ENCODE data around the gene IQGAP3. TPM values are rescaled to one million over a fixed set of nuclear protein-coding genes. Genes with fewer than 3 reads are reported as not detected.

IQGAP3 gene
- total and polyA plus RNA-seq, 2 experiments from 2014 or later: 11.9 to 31.8 TPM

DNA sequence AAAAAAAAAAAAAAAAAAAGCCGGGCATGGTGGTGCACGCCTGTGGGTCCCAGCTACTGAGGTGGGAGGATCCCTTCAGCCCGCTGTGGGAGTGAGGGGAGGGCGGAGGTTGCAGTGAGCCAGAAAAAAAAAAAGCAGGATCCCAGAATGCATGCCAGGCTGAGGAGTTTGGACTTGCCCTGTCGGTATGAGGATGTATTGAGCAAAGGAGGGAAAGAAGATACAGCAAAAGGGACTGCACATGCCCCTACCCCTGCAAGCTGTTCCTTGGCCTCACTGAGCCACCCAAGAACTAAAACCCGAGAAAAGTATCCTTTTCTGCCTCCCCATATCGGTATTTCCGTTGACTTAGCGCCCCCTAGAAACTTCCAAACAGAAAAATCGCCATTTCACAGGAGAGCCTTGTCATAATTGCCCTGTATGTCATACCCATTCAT lies 30.2 kb upstream of the IQGAP3 start:
- H2AFZ ChIP-seq: no peak overlapping the region
- H3K27ac ChIP-seq (ENCODE audit: low read depth): no peak overlapping the region
- Mint-ChIP-seq H3K36me3 (ENCODE audit: low read depth) (peaks cover 20% of the 10 kb centered on the region), H3K4me1 (peaks cover 10% of the 10 kb centered on the region; the same call in 2 of the 3 replicates), H3K9me3 (no peaks in the 10 kb centered on the region), H3K27me3 (ENCODE audit: insufficient read depth, low read depth, poor library complexity) (peaks cover 9% of the 10 kb centered on the region), H3K4me3 (peak overlapping the region; percentile 50), H3K27ac (peak overlapping the region; percentile 51; the same call in 1 of the 2 replicates)
- peaks cover 4% of the 10 kb centered on the region; the same call in 1 of the 2 replicates for H4K20me1 ChIP-seq (replicated peaks; ENCODE audit: insufficient read depth)
- H3F3A ChIP-seq (replicated peaks; ENCODE audit: low read depth): peaks cover 36% of the 10 kb centered on the region
- no peak overlapping the region for H3K4me2 ChIP-seq
- no peaks in the 10 kb centered on the region; the same call in 1 of the 2 replicates for H3K4me1 ChIP-seq (ENCODE audit: insufficient read depth)
- H3K79me2 ChIP-seq (replicated peaks; ENCODE audit: insufficient read depth): peaks cover 27% of the 10 kb centered on the region
- no peaks in the 10 kb centered on the region for H3K9me2 ChIP-seq (ENCODE audit: insufficient read depth)
- peak; percentile 57 for ATAC-seq
- DNase-seq (ENCODE audit: low spot score): peak; percentile 77
- no peaks in the 10 kb centered on the region for H3K27me3 ChIP-seq (ENCODE audit: insufficient read depth)
- peaks cover 16% of the 10 kb centered on the region for H3K36me3 ChIP-seq (ENCODE audit: insufficient read depth)
- no peak overlapping the region for H3K4me3 ChIP-seq
- TF ChIP-seq, protein P1, sequence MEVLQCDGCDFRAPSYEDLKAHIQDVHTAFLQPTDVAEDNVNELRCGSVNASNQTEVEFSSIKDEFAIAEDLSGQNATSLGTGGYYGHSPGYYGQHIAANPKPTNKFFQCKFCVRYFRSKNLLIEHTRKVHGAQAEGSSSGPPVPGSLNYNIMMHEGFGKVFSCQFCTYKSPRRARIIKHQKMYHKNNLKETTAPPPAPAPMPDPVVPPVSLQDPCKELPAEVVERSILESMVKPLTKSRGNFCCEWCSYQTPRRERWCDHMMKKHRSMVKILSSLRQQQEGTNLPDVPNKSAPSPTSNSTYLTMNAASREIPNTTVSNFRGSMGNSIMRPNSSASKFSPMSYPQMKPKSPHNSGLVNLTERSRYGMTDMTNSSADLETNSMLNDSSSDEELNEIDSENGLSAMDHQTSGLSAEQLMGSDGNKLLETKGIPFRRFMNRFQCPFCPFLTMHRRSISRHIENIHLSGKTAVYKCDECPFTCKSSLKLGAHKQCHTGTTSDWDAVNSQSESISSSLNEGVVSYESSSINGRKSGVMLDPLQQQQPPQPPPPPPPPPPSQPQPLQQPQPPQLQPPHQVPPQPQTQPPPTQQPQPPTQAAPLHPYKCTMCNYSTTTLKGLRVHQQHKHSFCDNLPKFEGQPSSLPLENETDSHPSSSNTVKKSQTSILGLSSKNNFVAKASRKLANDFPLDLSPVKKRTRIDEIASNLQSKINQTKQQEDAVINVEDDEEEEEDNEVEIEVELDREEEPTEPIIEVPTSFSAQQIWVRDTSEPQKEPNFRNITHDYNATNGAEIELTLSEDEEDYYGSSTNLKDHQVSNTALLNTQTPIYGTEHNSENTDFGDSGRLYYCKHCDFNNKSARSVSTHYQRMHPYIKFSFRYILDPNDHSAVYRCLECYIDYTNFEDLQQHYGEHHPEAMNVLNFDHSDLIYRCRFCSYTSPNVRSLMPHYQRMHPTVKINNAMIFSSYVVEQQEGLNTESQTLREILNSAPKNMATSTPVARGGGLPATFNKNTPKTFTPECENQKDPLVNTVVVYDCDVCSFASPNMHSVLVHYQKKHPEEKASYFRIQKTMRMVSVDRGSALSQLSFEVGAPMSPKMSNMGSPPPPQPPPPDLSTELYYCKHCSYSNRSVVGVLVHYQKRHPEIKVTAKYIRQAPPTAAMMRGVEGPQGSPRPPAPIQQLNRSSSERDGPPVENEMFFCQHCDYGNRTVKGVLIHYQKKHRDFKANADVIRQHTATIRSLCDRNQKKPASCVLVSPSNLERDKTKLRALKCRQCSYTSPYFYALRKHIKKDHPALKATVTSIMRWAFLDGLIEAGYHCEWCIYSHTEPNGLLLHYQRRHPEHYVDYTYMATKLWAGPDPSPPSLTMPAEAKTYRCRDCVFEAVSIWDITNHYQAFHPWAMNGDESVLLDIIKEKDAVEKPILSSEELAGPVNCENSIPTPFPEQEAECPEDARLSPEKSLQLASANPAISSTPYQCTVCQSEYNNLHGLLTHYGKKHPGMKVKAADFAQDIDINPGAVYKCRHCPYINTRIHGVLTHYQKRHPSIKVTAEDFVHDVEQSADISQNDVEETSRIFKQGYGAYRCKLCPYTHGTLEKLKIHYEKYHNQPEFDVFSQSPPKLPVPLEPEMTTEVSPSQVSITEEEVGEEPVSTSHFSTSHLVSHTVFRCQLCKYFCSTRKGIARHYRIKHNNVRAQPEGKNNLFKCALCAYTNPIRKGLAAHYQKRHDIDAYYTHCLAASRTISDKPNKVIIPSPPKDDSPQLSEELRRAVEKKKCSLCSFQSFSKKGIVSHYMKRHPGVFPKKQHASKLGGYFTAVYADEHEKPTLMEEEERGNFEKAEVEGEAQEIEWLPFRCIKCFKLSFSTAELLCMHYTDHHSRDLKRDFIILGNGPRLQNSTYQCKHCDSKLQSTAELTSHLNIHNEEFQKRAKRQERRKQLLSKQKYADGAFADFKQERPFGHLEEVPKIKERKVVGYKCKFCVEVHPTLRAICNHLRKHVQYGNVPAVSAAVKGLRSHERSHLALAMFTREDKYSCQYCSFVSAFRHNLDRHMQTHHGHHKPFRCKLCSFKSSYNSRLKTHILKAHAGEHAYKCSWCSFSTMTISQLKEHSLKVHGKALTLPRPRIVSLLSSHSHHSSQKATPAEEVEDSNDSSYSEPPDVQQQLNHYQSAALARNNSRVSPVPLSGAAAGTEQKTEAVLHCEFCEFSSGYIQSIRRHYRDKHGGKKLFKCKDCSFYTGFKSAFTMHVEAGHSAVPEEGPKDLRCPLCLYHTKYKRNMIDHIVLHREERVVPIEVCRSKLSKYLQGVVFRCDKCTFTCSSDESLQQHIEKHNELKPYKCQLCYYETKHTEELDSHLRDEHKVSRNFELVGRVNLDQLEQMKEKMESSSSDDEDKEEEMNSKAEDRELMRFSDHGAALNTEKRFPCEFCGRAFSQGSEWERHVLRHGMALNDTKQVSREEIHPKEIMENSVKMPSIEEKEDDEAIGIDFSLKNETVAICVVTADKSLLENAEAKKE (CRISPR knock-in tag; IDR thresholded peaks at IDR 0.05): no peak
- peak; percentile 73 to 77 for TF ChIP-seq CTCF (conservative IDR thresholded peaks at IDR 0.05; ENCODE audit: low read depth in 2 of 2)

GRCh38 chr1:156601892-156602291 lies 29.5 kb upstream of the IQGAP3 start:
- ATAC-seq: peak; percentile 7; the same call in 1 of the 3 replicates
- peaks cover 27% of the 10 kb centered on the region for H3K79me2 ChIP-seq (replicated peaks; ENCODE audit: insufficient read depth)
- peaks cover 27% of the 10 kb centered on the region for H3K36me3 Mint-ChIP-seq (ENCODE audit: low read depth)
- TF ChIP-seq JUNB (IDR thresholded peaks at IDR 0.05; ENCODE audit: unreplicated experiment): no peak
- TF ChIP-seq, protein P1 (CRISPR knock-in tag; IDR thresholded peaks at IDR 0.05): no peak

More at GRCh38 chr1:156601892-156602291, 29.5 kb upstream of the IQGAP3 start:
- Histone ChIP-seq H3K27me3 (ENCODE audit: insufficient read depth) (no peaks in the 10 kb centered on the region), H3K4me3 (peak overlapping the region; percentile 96), H4K20me1 (replicated peaks; ENCODE audit: insufficient read depth) (peaks cover 4% of the 10 kb centered on the region; the same call in 1 of the 2 replicates), H3K36me3 (ENCODE audit: insufficient read depth) (peaks cover 18% of the 10 kb centered on the region), H3K27ac (ENCODE audit: low read depth) (peak overlapping the region; percentile 92), H3F3A (replicated peaks; ENCODE audit: low read depth) (peaks cover 43% of the 10 kb centered on the region), H3K9me2 (ENCODE audit: insufficient read depth) (no peaks in the 10 kb centered on the region), H2AFZ (peak overlapping the region; percentile 92), H3K4me1 (ENCODE audit: insufficient read depth) (no peaks in the 10 kb centered on the region; the same call in 1 of the 2 replicates), H3K4me2 (peak overlapping the region; percentile 80)
- DNase-seq (ENCODE audit: low spot score): no peak
- peaks cover 9% of the 10 kb centered on the region for H3K27me3 Mint-ChIP-seq (ENCODE audit: insufficient read depth, low read depth, poor library complexity)
- H3K9me3 Mint-ChIP-seq: no peaks in the 10 kb centered on the region
- H3K4me1 Mint-ChIP-seq: peaks cover 10% of the 10 kb centered on the region; the same call in 2 of the 3 replicates
- peak overlapping the region; percentile 73; the same call in 1 of the 2 replicates for H3K27ac Mint-ChIP-seq
- H3K4me3 Mint-ChIP-seq: peak overlapping the region; percentile 97

All from GM23338 (cell line).